GM12878 (cell line): ENCODE results near the gene HPS5. TPM values are rescaled to one million over a fixed set of nuclear protein-coding genes. Genes with fewer than 3 reads are reported as not detected.
A peak's percentile ranks its signal among the peaks of the same experiment; 100 is the strongest.

ENCODE experiments used
- ATAC-seq: fragments of 200-7000 bp; cut with Tn5 transposase; 3 replicates; pipeline ENCODE4 v1.9.1; 2020; ENCODE audit warnings: mild to moderate bottlenecking, moderate library complexity
- BruUV-seq: library from RNA; stranded (reverse); fragments of 400-500 nt; replicated peaks from 2 replicates; lab custom pipeline; 2021; lab: Mats Ljungman, UMichigan
- CTCF ChIA-PET: fragments of 300-600 bp; sonication (Branson Sonifier 250); formaldehyde crosslinking; extraction: SDS; loops from one replicate; lab custom pipeline; 2021; ENCODE audit warnings: inconsistent platforms; lab: Yijun Ruan, JAX
- POLR2A ChIA-PET: fragments of 350-600 bp; formaldehyde crosslinking; extraction: SDS; loops from one replicate; lab custom pipeline; 2021; ENCODE audit warnings: inconsistent platforms; lab: Charles Lee
- RAD21 ChIA-PET: fragments of 300-600 bp; sonication (Branson Sonifier 250); formaldehyde crosslinking; loops from one replicate; lab custom pipeline; 2023; ENCODE audit warnings: antibody characterized with exemption; ENCODE audit not compliant: unreplicated experiment; lab: Charles Lee
- SMC1A ChIA-PET: fragments of 300-600 bp; sonication (Branson Sonifier 250); formaldehyde crosslinking; loops from one replicate; lab custom pipeline; 2023; ENCODE audit not compliant: unreplicated experiment, uncharacterized antibody; lab: Charles Lee
- DNase-seq: peaks from one replicate; pipeline ENCODE4 v3.0.0-alpha.2; 2011; ENCODE audit warnings: low read depth, low spot score
- FAIRE-seq: peaks from 3 replicates; lab custom pipeline; 2011; peaks lifted over from hg19 to GRCh38; lab: Jason Lieb, UNC
- H2AFZ ChIP-seq: 2 replicates; pipeline ENCODE4 v1.6.0; 2011; ENCODE audit warnings: low read depth, low read length, control low read depth; ENCODE audit not compliant: control insufficient read depth
- H3K27ac ChIP-seq: 2 replicates; pipeline ENCODE4 v1.5.1; 2011; ENCODE audit warnings: control low read depth; ENCODE audit not compliant: control insufficient read depth, insufficient read depth
- H3K27me3 ChIP-seq, 2 experiments: replicated peaks in 1 of 2; 2 replicates each; pipeline versions ENCODE4 v1.6.0 to v1.6.1; 2011; ENCODE audit warnings: low read length in 1 of 2; ENCODE audit not compliant: control insufficient read depth in 2 of 2, insufficient read depth in 2 of 2
- H3K36me3 ChIP-seq, 2 experiments: 2 replicates each; pipeline ENCODE4 v1.5.1; 2011; ENCODE audit warnings: low read length in 1 of 2; ENCODE audit not compliant: control insufficient read depth in 2 of 2, insufficient read depth in 2 of 2
- H3K4me1 ChIP-seq: 2 replicates; pipeline ENCODE4 v1.6.1; 2011; ENCODE audit warnings: mild to moderate bottlenecking, low read length, moderate library complexity, mixed read lengths; ENCODE audit not compliant: control insufficient read depth, insufficient read depth
- H3K4me2 ChIP-seq: 2 replicates; pipeline ENCODE4 v1.6.0; 2011; ENCODE audit warnings: control low read depth; ENCODE audit not compliant: control insufficient read depth, insufficient read depth
- H3K4me3 ChIP-seq: fragments of 200-600 bp; sonication (generic); 2 replicates; pipeline ENCODE4 v1.5.1; 2016
- H3K79me2 ChIP-seq: 2 replicates; pipeline ENCODE4 v1.6.0; 2011; ENCODE audit warnings: low read length; ENCODE audit not compliant: control insufficient read depth, insufficient read depth
- H3K9ac ChIP-seq: 2 replicates; pipeline ENCODE4 v1.8.0; 2011; ENCODE audit warnings: low read length, control low read depth, mixed read lengths; ENCODE audit not compliant: control insufficient read depth, insufficient read depth
- H3K9me3 ChIP-seq: replicated peaks from 3 replicates; pipeline ENCODE4 v1.5.1; 2011; ENCODE audit warnings: mild to moderate bottlenecking, low read length; ENCODE audit not compliant: control insufficient read depth, insufficient read depth
- H4K20me1 ChIP-seq: 2 replicates; pipeline ENCODE4 v1.6.0; 2011; ENCODE audit not compliant: control insufficient read depth, insufficient read depth
- GABPA ChIP-seq: IDR thresholded peaks from 2 replicates; pipeline ENCODE4 v1.6.1; 2014; ENCODE audit warnings: antibody characterized with exemption, low read depth, mild to moderate bottlenecking, inconsistent platforms
- MEF2B ChIP-seq: fragments of 450-650 bp; IDR thresholded peaks from 2 replicates; pipeline ENCODE4 v1.6.1; 2018; ENCODE audit warnings: mild to moderate bottlenecking, moderate library complexity; ENCODE audit not compliant: partially characterized antibody, poor library complexity, severe bottlenecking
- NR2F1 ChIP-seq: fragments of 450-650 bp; conservative IDR thresholded peaks from 2 replicates; pipeline ENCODE4 v1.6.1; 2017; ENCODE audit warnings: mild to moderate bottlenecking
- SPI1 ChIP-seq: IDR thresholded peaks from 2 replicates; pipeline ENCODE4 v1.6.1; 2011; ENCODE audit warnings: low read depth, mild to moderate bottlenecking, low read length, moderate library complexity, borderline replicate concordance; ENCODE audit not compliant: insufficient read depth
- WGBS: methylation state at CpG from one replicate; pipeline ENCODE4 v1.1.6; 2016; ENCODE audit warnings: low lambda C conversion rate; ENCODE audit not compliant: insufficient replicate concordance, insufficient coverage; ENCODE audit errors: missing lambda C conversion rate; 5-methylcytosine and 5-hydroxymethylcytosine counted together
- in situ Hi-C: fragments of 300-500 bp; cut with MboI; formaldehyde crosslinking; loops from 9 replicates; pipeline ENCODE4 v1.14.3; 2018; ENCODE audit warnings: mixed read lengths
- intact Hi-C: fragments of 100-400 bp; cut with micrococcal nuclease; formaldehyde crosslinking; loops from one replicate; pipeline ENCODE4 v1.14.2; 2022; ENCODE audit not compliant: unreplicated experiment
- polyA plus RNA-seq, 11 experiments: library from polyadenylated mRNA; depleted of rRNA in 4 of 11; unstranded in 6 of 11; stranded (reverse) in 5 of 11; fragments of >200 nt; fragmentation: Nextera tagmentation in 4 of 11; fragmentation: Illumina TruSeq in 1 of 11; extraction: Ambion mirVana in 4 of 11; extraction: Trizol in 1 of 11; gene quantifications; 1 replicate in 1 of 11; 2 replicates in 10 of 11; pipeline versions ENCODE4 v1.2.1 to v1.2.3, GENCODE V29; 2011 to 2016; ENCODE audit warnings: inconsistent platforms in 2 of 11, missing spikeins in 2 of 11, low read depth in 1 of 11
- small RNA-seq: library from RNA; depleted of rRNA; stranded (forward); fragments of <200 nt; gene quantifications from one replicate; pipeline ENCODE3, GENCODE V24; 2014
- total RNA-seq, 4 experiments: library from RNA; depleted of rRNA in 3 of 4; stranded (reverse); fragments of >200 nt in 3 of 4; fragmentation: Illumina TruSeq in 1 of 4; extraction: Trizol in 1 of 4; gene quantifications; 2 replicates each; pipeline versions ENCODE4 v1.2.1 to v1.2.3, GENCODE V29; 2013 to 2021
- TF ChIP-seq, protein P1 (sequence below): fragments of 450-650 bp; IDR thresholded peaks from 2 replicates; pipeline ENCODE4 v1.6.1; 2017; ENCODE audit warnings: antibody characterized with exemption, mild to moderate bottlenecking, moderate library complexity

Gene HPS5
- total and polyA plus RNA-seq, 10 of the 15 experiments (the other 5 are each of a cell fraction or from before 2014, with no cell fraction given), result 11.9 to 32.6 (median 23.5) TPM

DNA sequence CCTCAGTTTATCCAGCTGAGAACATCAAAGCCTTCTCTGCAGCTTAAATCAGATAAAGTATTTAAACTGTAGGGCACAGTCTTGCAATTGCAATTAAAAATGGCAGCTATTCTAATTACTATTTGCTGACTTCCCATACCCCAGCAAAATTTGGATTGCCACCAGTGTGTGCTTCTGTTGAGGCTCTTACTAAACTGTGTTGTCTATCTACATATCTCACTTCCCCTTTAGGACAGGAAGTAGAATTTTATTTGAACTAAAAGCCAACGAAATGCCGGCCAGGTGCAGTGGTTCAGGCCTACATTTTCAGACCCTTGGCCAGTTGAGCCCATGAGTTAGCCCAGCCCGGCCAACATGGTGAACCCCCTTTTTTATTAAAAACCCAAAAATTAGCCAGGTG is 92.4 kb downstream of the HPS5 start:
- H3K27ac ChIP-seq, result peak overlapping the region; percentile 68
- no peaks in the 10 kb centered on the region for H3K9me3 ChIP-seq
- WGBS, result 0% methylated on average over 2 of the region's 3 CpGs
- no peaks in the 10 kb centered on the region for H3K27me3 ChIP-seq
- ChIA-PET SMC1A (interaction anchor here (1.2 kb wide), 1 partner anchor 14 kb away, joined by 4 read pairs; no protein-coding TSS in a partner anchor), CTCF (interaction anchor here (1.4 to 1.6 kb wide), 2 partner anchors 14 to 19 kb away, joined by 4 to 6 read pairs; no protein-coding TSS in a partner anchor), RAD21 (interaction anchor here (0.6 to 1.4 kb wide), 2 partner anchors 16 to 179 kb away, joined by 3 to 4 read pairs; no protein-coding TSS in a partner anchor), POLR2A (interaction anchor here (0.7 to 1.1 kb wide), 3 partner anchors 8 to 1011 kb away, joined by 3 to 7 read pairs (median 4); partner anchors contain the start of gene E2F8)
- peak; percentile 49 for DNase-seq
- H2AFZ ChIP-seq, result peak overlapping the region; percentile 63
- H4K20me1 ChIP-seq, result no peaks in the 10 kb centered on the region
- no peak for FAIRE-seq
- no peak for TF ChIP-seq MEF2B
- TF ChIP-seq GABPA, result peak; percentile 29; the same call in 1 of the 2 replicates
- TF ChIP-seq SPI1, result peak; percentile 85
- TF ChIP-seq NR2F1, result no peak
- TF ChIP-seq, protein P1, sequence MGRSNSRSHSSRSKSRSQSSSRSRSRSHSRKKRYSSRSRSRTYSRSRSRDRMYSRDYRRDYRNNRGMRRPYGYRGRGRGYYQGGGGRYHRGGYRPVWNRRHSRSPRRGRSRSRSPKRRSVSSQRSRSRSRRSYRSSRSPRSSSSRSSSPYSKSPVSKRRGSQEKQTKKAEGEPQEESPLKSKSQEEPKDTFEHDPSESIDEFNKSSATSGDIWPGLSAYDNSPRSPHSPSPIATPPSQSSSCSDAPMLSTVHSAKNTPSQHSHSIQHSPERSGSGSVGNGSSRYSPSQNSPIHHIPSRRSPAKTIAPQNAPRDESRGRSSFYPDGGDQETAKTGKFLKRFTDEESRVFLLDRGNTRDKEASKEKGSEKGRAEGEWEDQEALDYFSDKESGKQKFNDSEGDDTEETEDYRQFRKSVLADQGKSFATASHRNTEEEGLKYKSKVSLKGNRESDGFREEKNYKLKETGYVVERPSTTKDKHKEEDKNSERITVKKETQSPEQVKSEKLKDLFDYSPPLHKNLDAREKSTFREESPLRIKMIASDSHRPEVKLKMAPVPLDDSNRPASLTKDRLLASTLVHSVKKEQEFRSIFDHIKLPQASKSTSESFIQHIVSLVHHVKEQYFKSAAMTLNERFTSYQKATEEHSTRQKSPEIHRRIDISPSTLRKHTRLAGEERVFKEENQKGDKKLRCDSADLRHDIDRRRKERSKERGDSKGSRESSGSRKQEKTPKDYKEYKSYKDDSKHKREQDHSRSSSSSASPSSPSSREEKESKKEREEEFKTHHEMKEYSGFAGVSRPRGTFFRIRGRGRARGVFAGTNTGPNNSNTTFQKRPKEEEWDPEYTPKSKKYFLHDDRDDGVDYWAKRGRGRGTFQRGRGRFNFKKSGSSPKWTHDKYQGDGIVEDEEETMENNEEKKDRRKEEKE, result no peak
- no peaks in the 10 kb centered on the region for H3K79me2 ChIP-seq
- intact Hi-C loops (no loop called here), in situ Hi-C loops (no loop called here)
- no peak overlapping the region for H3K4me3 ChIP-seq
- BruUV-seq, result no TSS peak
- peak; percentile 97 for ATAC-seq
- H3K4me2 ChIP-seq, result peak overlapping the region; percentile 76; the same call in 1 of the 2 replicates
- no peaks in the 10 kb centered on the region for H3K36me3 ChIP-seq
- H3K4me1 ChIP-seq, result peaks cover 8% of the 10 kb centered on the region
- H3K9ac ChIP-seq, result no peak overlapping the region

Small RNAs within 50 kb of the gene (small RNA-seq; reads per million reads assigned to genes)
- not detected for gene RNA5SP333
- not detected for gene RNA5SP334

Other genes with a start within 250 kb of the HPS5 start
Only the 7 nearest of the 11 such genes appear.
- gene SAA4, start 85.3 kb downstream of the HPS5 start, total RNA-seq (2014; rRNA removed), result not detected in 2 replicates
- not detected in 2 replicates for gene SAA4, start 85.3 kb downstream of the HPS5 start, total RNA-seq (2014; rRNA removed; fragmentation: Illumina TruSeq; extraction: Trizol)
- gene SAA4, start 85.3 kb downstream of the HPS5 start, total RNA-seq (2021), result not detected in 2 replicates
- gene SAA4, start 85.3 kb downstream of the HPS5 start, polyA plus RNA-seq (2011; rRNA removed), result not detected in 2 replicates
- not detected in 2 replicates for gene SAA4, start 85.3 kb downstream of the HPS5 start, polyA plus RNA-seq (2014; fragmentation: Illumina TruSeq; extraction: Trizol)
- gene SAA4, start 85.3 kb downstream of the HPS5 start, polyA plus RNA-seq (2014; fragmentation: Nextera tagmentation; extraction: Ambion mirVana), result not detected
- not detected in 2 replicates for gene SAA4, start 85.3 kb downstream of the HPS5 start, polyA plus RNA-seq (2014; rRNA removed)
- gene SAA4, start 85.3 kb downstream of the HPS5 start, polyA plus RNA-seq (2016; fragmentation: Nextera tagmentation; extraction: Ambion mirVana), result not detected
- 0.38 and 0.45 TPM in 2 replicates for gene SAA2, start 73.5 kb downstream of the HPS5 start, total RNA-seq (2014; rRNA removed)
- 0.18 TPM in 1 of 2 replicates, not detected in the other for gene SAA2, start 73.5 kb downstream of the HPS5 start, total RNA-seq (2014; rRNA removed; fragmentation: Illumina TruSeq; extraction: Trizol)
- 4.1 and 5.7 TPM in 2 replicates for gene SAA2, start 73.5 kb downstream of the HPS5 start, total RNA-seq (2021)
- 0.20 and 0.24 TPM in 2 replicates for gene SAA2, start 73.5 kb downstream of the HPS5 start, polyA plus RNA-seq (2011; rRNA removed)
- gene SAA2, start 73.5 kb downstream of the HPS5 start, polyA plus RNA-seq (2014; fragmentation: Illumina TruSeq; extraction: Trizol), result 0.32 TPM in 1 of 2 replicates, not detected in the other
- gene SAA2, start 73.5 kb downstream of the HPS5 start, polyA plus RNA-seq (2014; fragmentation: Nextera tagmentation; extraction: Ambion mirVana), result under 1 TPM in 1 of 2 experiments, not detected in 1; 0.24 TPM
- gene SAA2, start 73.5 kb downstream of the HPS5 start, polyA plus RNA-seq (2014; rRNA removed), result 0.08 and 0.24 TPM in 2 replicates
- under 1 TPM in 1 of 2 experiments, not detected in 1; 0.32 TPM for gene SAA2, start 73.5 kb downstream of the HPS5 start, polyA plus RNA-seq (2016; fragmentation: Nextera tagmentation; extraction: Ambion mirVana)
- not detected in 2 replicates for gene SAA1, start 55.9 kb downstream of the HPS5 start, total RNA-seq (2014; rRNA removed)
- not detected in 2 replicates for gene SAA1, start 55.9 kb downstream of the HPS5 start, total RNA-seq (2014; rRNA removed; fragmentation: Illumina TruSeq; extraction: Trizol)
- 5.5 and 6.9 TPM in 2 replicates for gene SAA1, start 55.9 kb downstream of the HPS5 start, total RNA-seq (2021)
- not detected in 2 replicates for gene SAA1, start 55.9 kb downstream of the HPS5 start, polyA plus RNA-seq (2011; rRNA removed)
- gene SAA1, start 55.9 kb downstream of the HPS5 start, polyA plus RNA-seq (2014; fragmentation: Illumina TruSeq; extraction: Trizol), result not detected in 2 replicates
- not detected for gene SAA1, start 55.9 kb downstream of the HPS5 start, polyA plus RNA-seq (2014; fragmentation: Nextera tagmentation; extraction: Ambion mirVana)
- gene SAA1, start 55.9 kb downstream of the HPS5 start, polyA plus RNA-seq (2014; rRNA removed), result not detected in 2 replicates
- gene SAA1, start 55.9 kb downstream of the HPS5 start, polyA plus RNA-seq (2016; fragmentation: Nextera tagmentation; extraction: Ambion mirVana), result under 1 TPM in 1 of 2 experiments, not detected in 1; 0.36 TPM
- gene GTF2H1, start 427 bp upstream of the HPS5 start, total RNA-seq (2014; rRNA removed), result 48.6 and 59.5 TPM in 2 replicates
- 63.7 and 68.8 TPM in 2 replicates for gene GTF2H1, start 427 bp upstream of the HPS5 start, total RNA-seq (2014; rRNA removed; fragmentation: Illumina TruSeq; extraction: Trizol)
- gene GTF2H1, start 427 bp upstream of the HPS5 start, total RNA-seq (2021), result 40.2 and 44.6 TPM in 2 replicates
- 36.7 and 42.4 TPM in 2 replicates for gene GTF2H1, start 427 bp upstream of the HPS5 start, polyA plus RNA-seq (2011; rRNA removed)
- gene GTF2H1, start 427 bp upstream of the HPS5 start, polyA plus RNA-seq (2014; fragmentation: Illumina TruSeq; extraction: Trizol), result 61.1 and 61.2 TPM in 2 replicates
- 10 to 100 TPM; 39.2 to 42.9 TPM for gene GTF2H1, start 427 bp upstream of the HPS5 start, polyA plus RNA-seq (2014; fragmentation: Nextera tagmentation; extraction: Ambion mirVana)
- 34.0 and 40.4 TPM in 2 replicates for gene GTF2H1, start 427 bp upstream of the HPS5 start, polyA plus RNA-seq (2014; rRNA removed)
- gene GTF2H1, start 427 bp upstream of the HPS5 start, polyA plus RNA-seq (2016; fragmentation: Nextera tagmentation; extraction: Ambion mirVana), result 10 to 100 TPM; 65.7 to 65.8 TPM
- 773 and 871 TPM in 2 replicates for gene LDHA, start 72.4 kb upstream of the HPS5 start, total RNA-seq (2014; rRNA removed)
- gene LDHA, start 72.4 kb upstream of the HPS5 start, total RNA-seq (2014; rRNA removed; fragmentation: Illumina TruSeq; extraction: Trizol), result 837 and 848 TPM in 2 replicates
- 908 and 930 TPM in 2 replicates for gene LDHA, start 72.4 kb upstream of the HPS5 start, total RNA-seq (2021)
- 2,251 and 3,921 TPM in 2 replicates for gene LDHA, start 72.4 kb upstream of the HPS5 start, polyA plus RNA-seq (2011; rRNA removed)
- gene LDHA, start 72.4 kb upstream of the HPS5 start, polyA plus RNA-seq (2014; fragmentation: Illumina TruSeq; extraction: Trizol), result 2,208 and 3,132 TPM in 2 replicates
- 1,000 to 10,000 TPM; 1,116 to 1,393 TPM for gene LDHA, start 72.4 kb upstream of the HPS5 start, polyA plus RNA-seq (2014; fragmentation: Nextera tagmentation; extraction: Ambion mirVana)
- 1,219 and 1,341 TPM in 2 replicates for gene LDHA, start 72.4 kb upstream of the HPS5 start, polyA plus RNA-seq (2014; rRNA removed)
- gene LDHA, start 72.4 kb upstream of the HPS5 start, polyA plus RNA-seq (2016; fragmentation: Nextera tagmentation; extraction: Ambion mirVana), result 1,000 to 10,000 TPM; 2,169 to 2,300 TPM
- gene LDHC, start 90.2 kb upstream of the HPS5 start, total RNA-seq (2014; rRNA removed), result not detected in 2 replicates
- not detected in 2 replicates for gene LDHC, start 90.2 kb upstream of the HPS5 start, total RNA-seq (2014; rRNA removed; fragmentation: Illumina TruSeq; extraction: Trizol)
- gene LDHC, start 90.2 kb upstream of the HPS5 start, total RNA-seq (2021), result not detected in 2 replicates
- gene LDHC, start 90.2 kb upstream of the HPS5 start, polyA plus RNA-seq (2011; rRNA removed), result not detected in 2 replicates
- gene LDHC, start 90.2 kb upstream of the HPS5 start, polyA plus RNA-seq (2014; fragmentation: Illumina TruSeq; extraction: Trizol), result 0.04 TPM in 1 of 2 replicates, not detected in the other
- under 1 TPM in 1 of 2 experiments, not detected in 1; 0.16 TPM for gene LDHC, start 90.2 kb upstream of the HPS5 start, polyA plus RNA-seq (2014; fragmentation: Nextera tagmentation; extraction: Ambion mirVana)
- not detected in 2 replicates for gene LDHC, start 90.2 kb upstream of the HPS5 start, polyA plus RNA-seq (2014; rRNA removed)
- not detected for gene LDHC, start 90.2 kb upstream of the HPS5 start, polyA plus RNA-seq (2016; fragmentation: Nextera tagmentation; extraction: Ambion mirVana)
- not detected in 2 replicates for gene LDHAL6A, start 133.7 kb upstream of the HPS5 start, total RNA-seq (2014; rRNA removed)
- not detected in 2 replicates for gene LDHAL6A, start 133.7 kb upstream of the HPS5 start, total RNA-seq (2014; rRNA removed; fragmentation: Illumina TruSeq; extraction: Trizol)
- gene LDHAL6A, start 133.7 kb upstream of the HPS5 start, total RNA-seq (2021), result not detected in 2 replicates
- gene LDHAL6A, start 133.7 kb upstream of the HPS5 start, polyA plus RNA-seq (2011; rRNA removed), result not detected in 2 replicates
- not detected in 2 replicates for gene LDHAL6A, start 133.7 kb upstream of the HPS5 start, polyA plus RNA-seq (2014; fragmentation: Illumina TruSeq; extraction: Trizol)
- gene LDHAL6A, start 133.7 kb upstream of the HPS5 start, polyA plus RNA-seq (2014; fragmentation: Nextera tagmentation; extraction: Ambion mirVana), result under 1 TPM in 1 of 2 experiments, not detected in 1; 0.03 TPM
- gene LDHAL6A, start 133.7 kb upstream of the HPS5 start, polyA plus RNA-seq (2014; rRNA removed), result not detected in 2 replicates
- under 1 TPM; 0.09 to 0.11 TPM for gene LDHAL6A, start 133.7 kb upstream of the HPS5 start, polyA plus RNA-seq (2016; fragmentation: Nextera tagmentation; extraction: Ambion mirVana)